ENCODE results near the gene TKFC.
A peak's percentile ranks its signal among the peaks of the same experiment; 100 is the strongest.

Gene TKFC

DNA sequence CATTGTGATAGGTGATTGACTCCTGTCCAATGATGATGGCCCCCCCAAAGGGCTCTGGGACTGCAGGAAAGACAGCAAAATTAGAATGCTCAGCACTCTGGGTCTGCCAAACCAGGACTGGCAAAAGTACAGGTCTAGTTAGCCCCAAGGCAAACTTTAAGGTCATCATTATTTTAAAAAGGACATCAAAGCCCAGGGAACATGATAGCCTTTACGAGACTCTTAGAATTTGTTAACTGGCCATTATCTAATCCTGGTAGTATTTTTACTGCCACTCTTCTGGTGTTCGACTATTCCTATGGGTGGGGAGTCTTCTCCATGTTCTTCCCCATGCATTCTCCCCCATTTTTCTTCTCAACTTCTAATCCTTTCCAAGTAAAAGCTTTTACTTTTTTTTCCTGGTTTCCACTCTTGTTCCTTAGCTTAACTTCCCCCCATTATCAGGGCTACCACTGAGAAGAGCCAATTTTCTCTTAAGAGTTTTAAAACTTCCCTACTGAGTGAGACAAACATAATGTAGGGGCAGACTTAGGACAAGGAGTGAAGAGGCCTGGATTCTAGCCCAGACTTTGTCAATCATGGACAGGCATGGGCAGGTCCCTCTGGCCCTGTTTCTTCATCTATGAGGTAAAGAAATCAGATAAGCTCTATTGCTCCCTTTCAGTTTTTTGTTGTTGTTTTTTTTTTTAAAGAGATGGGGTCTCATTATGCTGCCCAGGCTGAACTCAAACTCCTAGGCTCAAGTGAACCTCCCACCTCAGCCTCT, 7.2 kb upstream of the TKFC start:
- DNase-seq, result no peak

DNA sequence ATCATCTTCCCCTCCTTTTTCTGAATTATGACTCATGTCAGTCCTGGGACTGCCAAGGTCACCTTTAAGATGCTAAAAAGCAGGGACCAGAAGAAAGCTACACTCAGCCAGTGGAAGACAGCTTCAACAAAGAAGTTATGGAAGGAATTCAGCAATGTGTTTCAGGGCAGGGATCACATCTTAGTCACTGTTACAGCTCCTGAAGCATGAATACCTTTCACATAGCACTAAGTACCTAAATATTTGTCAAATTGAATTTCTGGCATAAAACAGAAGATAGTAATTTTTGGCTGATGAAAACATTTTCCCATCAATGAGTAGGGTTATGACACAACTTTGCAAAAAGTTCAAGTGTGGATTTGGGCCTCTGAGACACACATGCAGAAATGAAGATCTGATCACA, 5.4 kb upstream of the TKFC start:
- DNase-seq, result no peak

GRCh38 chr11:61328351-61328750, 4.7 kb upstream of the TKFC start:
- no peak for DNase-seq

- DNase-seq, result no peak
Measured at GRCh38 chr11:61329871-61330270, 3.2 kb upstream of the TKFC start.

- no peak for DNase-seq
Measured at GRCh38 chr11:61331651-61332050, 1.4 kb upstream of the TKFC start.

DNA sequence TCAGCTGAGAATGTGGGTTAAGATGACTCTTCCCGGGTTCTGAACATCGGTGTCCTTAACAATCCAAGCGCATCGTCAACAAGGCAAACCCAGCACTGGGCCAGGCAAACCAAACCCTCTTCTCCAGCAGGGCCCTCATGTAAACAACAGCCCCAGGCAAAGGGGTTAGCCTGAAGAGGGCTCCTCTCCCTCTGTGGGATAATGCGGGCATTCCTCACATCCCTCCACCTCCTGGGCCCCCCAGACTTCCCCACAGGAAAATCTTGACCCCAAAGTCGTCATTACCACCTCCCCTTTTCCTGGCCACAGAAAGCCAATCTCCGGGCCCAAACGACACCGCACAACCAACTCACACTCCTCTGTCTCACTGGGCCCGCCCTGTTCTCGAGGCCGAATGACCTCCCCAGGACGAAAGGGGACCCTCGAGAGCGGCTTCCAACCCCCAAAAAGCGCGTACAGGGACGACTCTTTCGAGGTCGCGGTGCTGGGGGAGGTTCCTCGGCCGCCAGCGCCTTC, 689 bp upstream of the TKFC start:
- DNase-seq, result no peak

GRCh38 chr11:61333550-61334433, 764 bp downstream of the TKFC start:
- DNase-seq, result no peak

DNA sequence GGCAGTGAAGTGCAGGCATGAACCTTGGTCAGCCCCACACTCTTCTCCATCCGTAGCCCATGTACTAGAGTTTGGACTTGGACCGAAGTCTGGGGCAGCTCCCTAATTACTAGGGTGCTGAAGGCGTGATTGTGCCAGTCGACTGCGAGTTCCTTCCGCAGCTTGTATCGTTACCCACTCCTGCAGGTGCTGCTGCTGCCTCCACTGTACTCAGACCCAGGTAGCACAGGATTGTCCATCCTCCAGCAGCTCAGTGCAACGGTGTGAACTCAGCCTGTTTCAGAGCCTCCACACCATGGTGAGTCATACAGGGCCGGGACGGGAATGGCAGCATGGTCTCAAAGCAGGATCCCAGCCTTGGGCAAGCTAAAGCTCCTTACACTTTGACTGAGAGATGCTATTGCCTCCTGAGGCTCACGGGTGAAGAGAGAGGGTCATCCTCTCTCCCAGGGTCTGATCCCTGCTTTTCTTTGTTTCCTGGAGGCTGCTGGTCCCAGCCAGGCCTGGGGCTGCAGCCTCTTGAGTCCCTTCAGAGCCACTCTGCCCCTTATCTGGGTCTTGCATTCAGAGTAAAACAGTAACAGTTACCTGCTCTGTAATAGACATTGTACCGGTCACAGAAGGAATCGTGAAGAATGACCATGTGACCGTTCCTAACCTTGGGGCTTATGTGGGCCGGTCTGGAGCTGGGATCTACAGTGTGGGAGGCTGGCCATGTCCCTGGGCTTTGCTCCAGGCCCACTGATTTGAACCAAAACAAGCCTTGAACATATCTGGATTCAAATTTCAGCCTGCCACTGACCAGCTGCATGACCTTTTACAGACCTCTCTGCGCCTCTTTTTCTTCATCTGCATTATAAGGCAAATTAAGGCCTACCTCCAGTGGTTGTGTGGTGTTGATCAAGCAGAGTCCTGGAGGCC, 1.7 kb downstream of the TKFC start:
- DNase-seq, result no peak

DNA sequence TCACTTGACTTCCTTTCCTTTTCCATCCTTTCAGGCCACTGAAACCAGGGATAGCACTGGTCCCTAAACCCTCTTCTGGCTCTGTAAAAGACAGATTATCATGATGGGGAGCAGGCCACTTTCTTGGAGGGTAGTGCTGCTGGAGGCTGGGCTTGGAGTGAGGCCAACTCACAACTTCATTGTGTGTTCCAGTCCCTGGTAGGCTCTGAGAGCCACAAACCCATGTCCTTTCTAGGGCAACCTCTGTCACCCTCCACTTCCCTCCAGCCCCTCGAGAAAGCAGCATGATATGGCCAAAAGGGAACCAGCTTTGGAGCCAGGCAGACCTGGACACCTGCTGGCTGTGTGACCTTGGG, 2.3 kb downstream of the TKFC start:
- DNase-seq, result no peak

GRCh38 chr11:61336171-61336935, 3.3 kb downstream of the TKFC start:
- peak in 10 of 14 donors; percentile 11 to 93 (median 34) for DNase-seq

DNA sequence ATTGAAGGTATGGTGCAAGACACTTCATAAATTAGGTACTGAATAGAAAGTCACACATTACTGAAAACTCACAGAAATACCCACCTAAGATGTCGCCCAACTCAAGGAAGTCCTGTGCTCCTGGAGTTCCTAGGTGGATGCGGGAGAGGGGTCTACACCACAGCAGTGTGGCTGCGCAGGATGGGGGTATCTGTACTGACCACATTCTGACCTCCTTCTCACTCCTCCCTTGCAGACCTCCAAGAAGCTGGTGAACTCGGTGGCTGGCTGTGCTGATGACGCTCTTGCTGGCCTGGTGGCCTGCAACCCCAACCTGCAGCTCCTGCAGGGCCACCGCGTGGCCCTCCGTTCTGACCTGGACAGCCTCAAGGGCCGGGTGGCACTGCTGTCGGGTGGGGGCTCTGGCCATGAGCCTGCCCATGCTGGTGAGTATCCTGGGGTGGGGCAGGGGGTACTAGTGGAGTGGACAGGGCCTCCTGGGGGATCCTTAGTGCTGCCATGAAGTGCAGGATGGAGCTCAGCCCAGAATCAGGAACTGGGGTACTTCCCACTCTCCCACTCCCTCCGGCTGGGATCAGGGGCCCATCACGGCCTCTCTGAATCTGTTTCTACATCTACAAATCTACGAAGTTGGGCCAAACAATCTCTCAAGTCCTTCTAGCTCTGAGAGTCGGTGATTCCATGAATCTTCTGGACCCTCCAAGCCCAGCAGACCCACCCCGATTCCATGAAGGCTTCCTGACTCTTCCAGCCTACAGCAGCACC, 4.9 kb downstream of the TKFC start:
- no peak for DNase-seq

DNA sequence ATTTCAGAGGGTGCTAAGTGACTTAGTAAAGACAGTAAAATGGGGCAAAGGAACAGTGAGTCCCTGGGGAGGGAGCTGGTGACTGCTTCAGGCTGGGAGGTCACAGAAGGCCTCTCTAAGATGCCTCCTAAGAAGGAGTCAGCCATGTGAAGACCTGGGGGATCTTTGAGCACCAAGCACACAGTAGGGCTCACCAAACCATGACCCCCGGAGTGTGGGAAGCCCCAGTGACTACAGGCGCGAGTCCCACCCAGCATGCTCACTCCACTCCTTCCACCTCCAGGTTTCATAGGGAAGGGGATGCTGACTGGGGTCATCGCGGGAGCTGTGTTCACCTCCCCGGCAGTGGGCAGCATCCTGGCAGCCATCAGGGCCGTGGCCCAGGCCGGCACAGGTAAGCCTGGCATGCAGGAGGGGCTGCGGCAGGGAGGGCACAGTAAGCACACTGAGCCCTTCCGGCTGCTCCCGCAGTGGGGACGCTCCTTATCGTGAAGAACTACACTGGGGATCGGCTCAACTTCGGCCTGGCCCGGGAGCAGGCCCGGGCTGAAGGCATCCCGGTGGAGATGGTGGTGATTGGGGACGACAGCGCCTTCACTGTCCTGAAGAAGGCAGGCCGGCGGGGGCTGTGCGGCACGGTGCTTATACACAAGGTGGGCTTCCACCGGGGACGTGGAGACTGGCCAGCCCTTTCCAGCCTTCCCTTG, 5.9 kb downstream of the TKFC start:
- no peak for DNase-seq

DNA sequence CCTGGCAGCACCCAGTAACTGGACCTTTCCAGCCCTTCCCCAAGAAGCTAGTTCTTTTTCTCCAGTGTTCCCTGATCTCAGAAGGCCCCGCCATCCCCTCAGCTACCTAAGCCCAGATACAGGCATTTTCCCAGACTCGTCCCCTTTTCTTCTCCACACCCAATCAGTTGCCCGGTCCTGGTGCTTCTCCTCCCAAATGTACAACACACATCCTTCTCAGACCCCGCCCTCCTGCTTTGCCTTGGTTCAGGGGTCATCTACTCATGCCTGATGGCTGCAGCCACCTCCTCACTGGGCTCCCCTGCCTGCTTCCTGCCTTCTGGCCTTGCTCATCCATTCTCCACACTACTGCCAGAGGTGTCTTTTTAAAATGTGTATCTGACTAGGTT, 6.5 kb downstream of the TKFC start:
- DNase-seq, result no peak

GRCh38 chr11:61340979-61341378, 8.0 kb downstream of the TKFC start:
- DNase-seq, result no peak

DNA sequence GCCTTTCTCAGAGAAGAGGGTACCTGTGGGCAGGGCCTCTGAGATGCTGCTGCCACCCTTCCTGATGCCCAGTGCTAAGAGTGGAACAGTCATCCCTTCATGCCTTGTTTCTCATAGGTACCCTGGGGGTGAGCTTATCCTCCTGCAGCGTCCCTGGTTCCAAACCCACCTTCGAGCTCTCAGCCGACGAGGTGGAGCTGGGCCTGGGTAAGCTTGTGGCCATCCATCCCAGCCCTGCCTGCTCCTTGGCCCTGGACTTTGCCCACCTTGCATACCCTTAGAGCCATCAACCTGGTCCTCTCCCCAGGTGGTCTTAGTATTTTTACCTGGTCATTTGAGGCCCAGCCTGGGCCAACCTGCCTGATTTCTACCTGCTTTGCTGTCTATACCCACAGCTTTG, 8.7 kb downstream of the TKFC start:
- no peak for DNase-seq

DNA sequence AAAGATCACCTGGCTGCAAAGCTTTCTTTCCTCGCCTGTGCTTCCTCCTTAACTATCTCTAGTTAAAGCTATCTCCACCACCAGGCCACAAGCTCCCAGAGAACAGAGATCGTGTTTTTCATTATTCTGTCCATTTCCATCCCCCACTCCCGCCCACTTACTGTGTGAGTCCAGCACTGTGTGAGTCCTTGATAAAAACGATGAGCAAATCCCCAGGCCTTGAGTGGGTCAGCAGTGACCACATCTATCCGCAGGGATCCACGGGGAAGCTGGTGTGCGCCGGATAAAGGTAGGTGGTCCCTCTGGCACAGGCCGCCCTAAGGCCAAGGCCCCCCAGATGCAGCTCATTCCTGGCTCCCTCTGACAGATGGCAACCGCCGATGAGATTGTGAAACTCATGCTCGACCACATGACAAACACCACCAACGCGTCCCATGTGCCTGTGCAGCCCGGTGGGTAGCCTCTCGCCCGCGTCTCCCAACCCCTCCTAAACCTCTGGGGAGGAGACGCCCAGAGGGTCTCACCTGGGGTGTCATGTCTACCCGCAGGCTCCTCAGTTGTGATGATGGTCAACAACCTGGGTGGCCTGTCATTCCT, 9.3 kb downstream of the TKFC start:
- no peak for DNase-seq

- DNase-seq, result no peak
Measured at GRCh38 chr11:61343792-61344745, 11.0 kb downstream of the TKFC start.

- DNase-seq, result no peak
Measured at GRCh38 chr11:61345170-61345610, 12.2 kb downstream of the TKFC start.
